Chondrocyte (in vitro differentiated cells): ENCODE measurements around the gene PCLO. TPM values are rescaled to one million over a fixed set of nuclear protein-coding genes. Genes with fewer than 3 reads are reported as not detected.
"Not testable (repeated sequence)": the region's sequence is repeated elsewhere in the genome, so short reads cannot be mapped to it uniquely, and the experiment has no call there.

ENCODE experiments used
- DNase-seq: peaks from one replicate; pipeline ENCODE4 v3.0.0; 2021; ENCODE audit warnings: mixed read lengths, low spot score
- H3K27ac Mint-ChIP-seq: one replicate; pipeline ENCODE4 v1.8.0; 2021; ENCODE audit warnings: mild to moderate bottlenecking, moderate library complexity, mixed read lengths; ENCODE audit not compliant: unreplicated experiment
- H3K27me3 Mint-ChIP-seq: 2 replicates; pipeline ENCODE4 v1.8.0; 2021; ENCODE audit warnings: low read depth, mixed read lengths
- H3K36me3 Mint-ChIP-seq: 2 replicates; pipeline ENCODE4 v1.8.0; 2021; ENCODE audit warnings: low read depth, mixed read lengths
- H3K4me1 Mint-ChIP-seq: 2 replicates; pipeline ENCODE4 v1.8.0; 2021; ENCODE audit warnings: low read depth, mild to moderate bottlenecking, mixed read lengths
- H3K4me3 Mint-ChIP-seq: one replicate; pipeline ENCODE4 v1.8.0; 2021; ENCODE audit warnings: mild to moderate bottlenecking, moderate library complexity, mixed read lengths; ENCODE audit not compliant: unreplicated experiment
- H3K9me3 Mint-ChIP-seq: 2 replicates; pipeline ENCODE4 v1.8.0; 2021; ENCODE audit warnings: low read depth, mixed read lengths
- CTCF ChIP-seq: fragments of 200-600 bp; sonication (generic); IDR thresholded peaks from 2 replicates; pipeline ENCODE4 v1.5.0; 2021; ENCODE audit warnings: antibody characterized with exemption, mild to moderate bottlenecking, moderate library complexity
- total RNA-seq: library from RNA; stranded (reverse); gene quantifications from 3 replicates; pipeline ENCODE4 v1.2.1, GENCODE V29; 2021

PCLO gene
- total RNA-seq, 1 donor from 2014 or later = 1.5 TPM

GRCh38 chr7:82897500-82897899, 265.2 kb downstream of the PCLO start:
- H3K4me1 Mint-ChIP-seq = no peaks in the 10 kb centered on the region

GRCh38 chr7:82894341-82894740, 268.3 kb downstream of the PCLO start:
- not testable (repeated sequence) for H3K4me1 Mint-ChIP-seq, DNase-seq, H3K27me3 Mint-ChIP-seq, H3K36me3 Mint-ChIP-seq, H3K4me3 Mint-ChIP-seq, H3K27ac Mint-ChIP-seq, H3K9me3 Mint-ChIP-seq

More at GRCh38 chr7:82897500-82897899, 265.2 kb downstream of the PCLO start:
- Mint-ChIP-seq H3K9me3 (no peaks in the 10 kb centered on the region), H3K27ac (no peak overlapping the region), H3K27me3 (no peaks in the 10 kb centered on the region), H3K36me3 (no peaks in the 10 kb centered on the region), H3K4me3 (no peak overlapping the region)
- TF ChIP-seq CTCF = no peak
- DNase-seq = no peak

GRCh38 chr7:82886324-82886723, 276.4 kb downstream of the PCLO start:
- no peak for TF ChIP-seq CTCF
- DNase-seq = no peak
- Mint-ChIP-seq H3K27me3 (no peaks in the 10 kb centered on the region), H3K9me3 (no peaks in the 10 kb centered on the region), H3K4me3 (no peak overlapping the region), H3K4me1 (no peaks in the 10 kb centered on the region), H3K36me3 (no peaks in the 10 kb centered on the region), H3K27ac (no peak overlapping the region)

GRCh38 chr7:82865856-82866255, 296.8 kb downstream of the PCLO start:
- Mint-ChIP-seq H3K27me3 (no peaks in the 10 kb centered on the region), H3K4me3 (no peak overlapping the region), H3K27ac (no peak overlapping the region), H3K9me3 (peaks cover 17% of the 10 kb centered on the region), H3K36me3 (peaks cover 3% of the 10 kb centered on the region), H3K4me1 (no peaks in the 10 kb centered on the region)
- TF ChIP-seq CTCF = no peak
- no peak for DNase-seq

GRCh38 chr7:82859106-82859850, 303.4 kb downstream of the PCLO start:
- Mint-ChIP-seq H3K36me3 (peaks cover 5% of the 10 kb centered on the region), H3K27ac (no peak overlapping the region), H3K27me3 (no peaks in the 10 kb centered on the region), H3K9me3 (peaks cover 17% of the 10 kb centered on the region), H3K4me3 (no peak overlapping the region), H3K4me1 (peaks cover 11% of the 10 kb centered on the region)
- no peak for DNase-seq
- TF ChIP-seq CTCF = no peak

GRCh38 chr7:82851121-82851520, 311.6 kb downstream of the PCLO start:
- Mint-ChIP-seq H3K9me3 (no peaks in the 10 kb centered on the region), H3K4me1 (no peaks in the 10 kb centered on the region), H3K36me3 (no peaks in the 10 kb centered on the region), H3K4me3 (no peak overlapping the region), H3K27ac (no peak overlapping the region), H3K27me3 (no peaks in the 10 kb centered on the region)
- no peak for DNase-seq
- no peak for TF ChIP-seq CTCF
